Endothelial cell (in vitro differentiated cells): ENCODE measurements around the gene CDH20. TPM values are rescaled to one million over a fixed set of nuclear protein-coding genes. Genes with fewer than 3 reads are reported as not detected.

ENCODE experiments used
- DNase-seq: peaks from one replicate; pipeline ENCODE4 v3.0.0; 2021; ENCODE audit warnings: low spot score
- H3K27ac Mint-ChIP-seq: one replicate; pipeline ENCODE4 v1.8.0; 2021; ENCODE audit warnings: mixed read lengths, inconsistent platforms; ENCODE audit not compliant: unreplicated experiment
- H3K27me3 Mint-ChIP-seq: one replicate; pipeline ENCODE4 v1.8.0; 2021; ENCODE audit warnings: mild to moderate bottlenecking, moderate library complexity, mixed read lengths, inconsistent platforms; ENCODE audit not compliant: unreplicated experiment
- H3K36me3 Mint-ChIP-seq: one replicate; pipeline ENCODE4 v1.8.0; 2021; ENCODE audit warnings: mild to moderate bottlenecking, low read depth, mixed read lengths, inconsistent platforms; ENCODE audit not compliant: unreplicated experiment
- H3K4me1 Mint-ChIP-seq: one replicate; pipeline ENCODE4 v1.8.0; 2021; ENCODE audit warnings: mild to moderate bottlenecking, mixed read lengths, inconsistent platforms; ENCODE audit not compliant: unreplicated experiment
- H3K4me3 Mint-ChIP-seq: one replicate; pipeline ENCODE4 v1.8.0; 2021; ENCODE audit warnings: mild to moderate bottlenecking, mixed read lengths, inconsistent platforms; ENCODE audit not compliant: unreplicated experiment
- H3K9me3 Mint-ChIP-seq: one replicate; pipeline ENCODE4 v1.8.0; 2021; ENCODE audit warnings: mixed read lengths, inconsistent platforms; ENCODE audit not compliant: unreplicated experiment
- CTCF ChIP-seq: fragments of 200-600 bp; sonication (generic); IDR thresholded peaks from one replicate; pipeline ENCODE4 v1.5.0; 2021; ENCODE audit warnings: antibody characterized with exemption; ENCODE audit not compliant: unreplicated experiment
- total RNA-seq: library from RNA; stranded (reverse); fragmentation: NEBNext Ultra II Directional; extraction: Animal tissue kit (Norgen Biotek cat#: 25700); gene quantifications from one replicate; pipeline ENCODE4 v1.2.1, GENCODE V29; 2021; ENCODE audit not compliant: unreplicated experiment

CDH20 gene
- total RNA-seq, 1 donor from 2014 or later = not detected

- Mint-ChIP-seq H3K27ac (no peak overlapping the region), H3K27me3 (no peaks in the 10 kb centered on the region), H3K9me3 (no peaks in the 10 kb centered on the region), H3K36me3 (peaks cover 3% of the 10 kb centered on the region), H3K4me1 (no peaks in the 10 kb centered on the region), H3K4me3 (no peak overlapping the region)
- no peak for DNase-seq
- TF ChIP-seq CTCF = no peak
These were observed 239.6 kb downstream of the CDH20 start for GRCh38 chr18:61572871-61573270.

DNA sequence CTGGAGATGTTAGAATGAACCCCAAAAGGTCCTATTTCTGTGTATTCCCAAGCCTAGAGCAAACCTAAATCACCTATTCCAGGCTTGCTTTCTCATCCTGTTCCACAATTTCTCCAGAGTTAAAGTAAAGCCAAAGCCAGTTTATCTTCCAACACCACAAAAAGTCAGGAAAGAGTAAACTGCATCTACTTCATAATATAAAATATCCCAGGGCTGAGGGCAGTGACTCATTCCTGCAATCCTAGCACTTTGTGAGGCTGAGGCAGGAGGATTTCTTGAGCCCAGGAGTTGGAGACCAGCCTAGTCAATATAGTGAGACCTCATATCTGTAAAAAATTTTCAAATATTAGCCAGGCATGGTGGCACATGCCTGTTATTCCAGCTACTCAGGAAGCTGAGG lies 241.4 kb downstream of the CDH20 start:
- H3K9me3 Mint-ChIP-seq = no peaks in the 10 kb centered on the region
- no peak overlapping the region for H3K27ac Mint-ChIP-seq
- H3K4me1 Mint-ChIP-seq = peaks cover under 1% of the 10 kb centered on the region
- no peak for DNase-seq
- H3K27me3 Mint-ChIP-seq = no peaks in the 10 kb centered on the region
- H3K36me3 Mint-ChIP-seq = no peaks in the 10 kb centered on the region
- H3K4me3 Mint-ChIP-seq = no peak overlapping the region
- TF ChIP-seq CTCF = no peak

DNA sequence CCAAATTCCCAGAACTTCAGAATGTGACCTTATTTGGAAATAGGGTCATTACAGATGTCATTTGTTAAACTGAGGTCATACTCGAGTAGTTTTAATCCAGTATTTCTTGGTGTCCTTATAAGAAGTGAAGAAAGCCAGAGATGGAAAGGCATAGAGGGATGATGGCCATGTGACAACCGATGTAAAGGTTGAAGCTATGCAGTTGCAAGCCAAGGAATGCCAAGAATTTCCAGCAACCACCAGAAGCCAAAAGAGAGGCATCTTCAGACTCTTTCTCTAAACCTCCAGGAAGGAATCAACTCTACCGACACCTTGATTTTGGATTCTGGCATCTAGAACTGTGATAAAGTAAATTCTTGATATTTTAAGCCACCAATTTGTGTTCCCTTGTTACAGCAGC lies 242.2 kb downstream of the CDH20 start:
- Mint-ChIP-seq H3K27ac (no peak overlapping the region), H3K4me1 (peaks cover 3% of the 10 kb centered on the region), H3K27me3 (no peaks in the 10 kb centered on the region), H3K36me3 (no peaks in the 10 kb centered on the region), H3K4me3 (no peak overlapping the region), H3K9me3 (no peaks in the 10 kb centered on the region)
- DNase-seq = no peak
- no peak for TF ChIP-seq CTCF

DNA sequence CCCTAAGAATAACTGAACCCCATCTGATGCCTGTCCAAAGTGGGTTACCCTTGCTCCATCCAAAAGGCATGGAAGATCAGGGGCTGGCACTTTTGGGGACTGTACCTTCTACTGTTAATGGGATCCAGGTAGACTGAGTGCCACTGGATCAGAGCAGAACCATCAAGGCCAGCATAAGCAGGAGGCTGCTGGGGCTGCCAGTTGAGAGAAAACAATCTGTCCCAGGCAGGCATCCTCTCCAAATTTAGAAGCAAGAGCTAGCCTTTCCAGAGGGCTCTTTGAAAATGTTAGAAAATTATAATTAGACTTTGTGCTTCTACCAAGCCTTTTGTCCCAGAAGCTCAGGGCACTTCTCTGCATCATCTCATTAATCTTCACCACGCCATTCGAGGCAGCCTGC lies 245.6 kb downstream of the CDH20 start:
- Mint-ChIP-seq H3K27ac (no peak overlapping the region), H3K4me1 (peaks cover 10% of the 10 kb centered on the region), H3K4me3 (no peak overlapping the region), H3K27me3 (peaks cover 4% of the 10 kb centered on the region), H3K9me3 (no peaks in the 10 kb centered on the region), H3K36me3 (no peaks in the 10 kb centered on the region)
- no peak for DNase-seq
- no peak for TF ChIP-seq CTCF

DNA sequence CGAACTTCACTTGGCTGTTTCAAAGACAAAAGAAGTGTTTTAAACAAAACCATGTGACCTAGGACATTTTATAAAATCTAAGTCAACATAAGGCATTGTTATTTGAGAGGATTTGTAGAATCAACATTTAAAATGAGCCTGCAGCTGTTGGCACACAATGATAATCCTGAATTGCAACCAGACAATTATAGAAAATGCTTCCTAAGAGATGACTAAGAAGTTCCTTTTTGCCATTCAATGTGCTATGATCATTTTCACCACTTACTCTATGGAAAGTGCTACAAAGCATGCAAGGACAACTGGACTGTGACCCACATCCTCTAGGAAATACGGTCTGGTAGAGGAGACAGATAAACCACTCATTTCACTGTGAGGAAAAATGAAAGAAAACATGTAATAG lies 246.4 kb downstream of the CDH20 start:
- Mint-ChIP-seq H3K27ac (no peak overlapping the region), H3K9me3 (no peaks in the 10 kb centered on the region), H3K4me1 (peaks cover 10% of the 10 kb centered on the region)

More for the DNA sequence above, 246.4 kb downstream of the CDH20 start:
- no peaks in the 10 kb centered on the region for H3K36me3 Mint-ChIP-seq
- H3K27me3 Mint-ChIP-seq = peaks cover 4% of the 10 kb centered on the region
- DNase-seq = no peak
- TF ChIP-seq CTCF = no peak
- H3K4me3 Mint-ChIP-seq = no peak overlapping the region
